ENCODE data around the gene CFDP1. TPM values are rescaled to one million over a fixed set of nuclear protein-coding genes. Genes with fewer than 3 reads are reported as not detected.
"Not testable (repeated sequence)": the region's sequence is repeated elsewhere in the genome, so short reads cannot be mapped to it uniquely, and the experiment has no call there.

CFDP1 gene
- total RNA-seq, 2 experiments from 2014 or later: 34.7 to 39.9 TPM

DNA sequence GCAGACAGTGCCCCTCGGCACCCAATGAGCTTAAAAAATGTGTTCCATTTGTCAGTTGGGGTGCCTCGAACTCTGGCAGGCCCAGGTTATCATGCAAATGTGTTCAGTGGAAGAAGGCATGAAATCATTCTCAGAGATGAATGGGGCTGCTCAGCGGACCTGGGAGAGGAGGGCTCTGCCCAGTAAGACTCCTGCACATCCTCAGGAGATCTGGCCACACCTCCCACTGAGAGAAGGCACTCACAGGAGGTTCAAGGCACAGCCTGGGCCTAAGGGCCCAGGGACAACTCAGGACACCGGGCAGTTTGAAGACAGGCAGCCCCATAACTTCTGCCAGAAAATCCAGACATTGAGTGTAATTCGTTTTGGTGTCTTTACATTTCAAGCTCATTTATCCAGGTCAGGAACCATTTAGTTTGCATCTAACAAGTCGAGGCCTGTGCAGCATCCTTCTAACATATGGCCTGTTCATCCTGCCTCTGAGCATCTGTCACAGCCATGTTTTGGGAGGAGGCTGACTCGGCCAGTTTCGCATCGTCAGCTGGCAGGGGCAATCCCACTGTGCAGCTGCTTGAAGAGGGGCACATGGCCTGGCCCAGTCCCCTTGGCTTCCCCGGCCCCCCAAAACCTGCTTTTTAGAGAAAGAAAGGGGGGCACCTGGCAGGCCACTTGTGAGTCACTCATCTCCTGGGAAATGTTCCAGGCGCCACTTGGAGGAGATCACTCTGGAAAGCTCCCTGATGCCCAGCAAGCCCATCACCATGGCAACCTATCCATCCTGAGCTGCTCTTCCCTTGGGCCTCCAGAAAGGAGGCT lies 150.6 kb downstream of the CFDP1 start:
- H3K36me3 Mint-ChIP-seq (ENCODE audit: low read depth): peaks cover 10% of the 10 kb centered on the region
- H3K27me3 Mint-ChIP-seq: peaks cover 27% of the 10 kb centered on the region
- POLR2A ChIA-PET: no interaction called here
- CTCF ChIA-PET: interaction anchor here (1.2 to 3.5 kb wide), 3 partner anchors 42 to 103 kb away, joined by 3 to 11 read pairs (median 5); no protein-coding TSS in a partner anchor
- H3K27ac Mint-ChIP-seq: no peak overlapping the region
- intact Hi-C loops (cut with micrococcal nuclease): no loop called here
- no peak for DNase-seq
- TF ChIP-seq, protein P1, sequence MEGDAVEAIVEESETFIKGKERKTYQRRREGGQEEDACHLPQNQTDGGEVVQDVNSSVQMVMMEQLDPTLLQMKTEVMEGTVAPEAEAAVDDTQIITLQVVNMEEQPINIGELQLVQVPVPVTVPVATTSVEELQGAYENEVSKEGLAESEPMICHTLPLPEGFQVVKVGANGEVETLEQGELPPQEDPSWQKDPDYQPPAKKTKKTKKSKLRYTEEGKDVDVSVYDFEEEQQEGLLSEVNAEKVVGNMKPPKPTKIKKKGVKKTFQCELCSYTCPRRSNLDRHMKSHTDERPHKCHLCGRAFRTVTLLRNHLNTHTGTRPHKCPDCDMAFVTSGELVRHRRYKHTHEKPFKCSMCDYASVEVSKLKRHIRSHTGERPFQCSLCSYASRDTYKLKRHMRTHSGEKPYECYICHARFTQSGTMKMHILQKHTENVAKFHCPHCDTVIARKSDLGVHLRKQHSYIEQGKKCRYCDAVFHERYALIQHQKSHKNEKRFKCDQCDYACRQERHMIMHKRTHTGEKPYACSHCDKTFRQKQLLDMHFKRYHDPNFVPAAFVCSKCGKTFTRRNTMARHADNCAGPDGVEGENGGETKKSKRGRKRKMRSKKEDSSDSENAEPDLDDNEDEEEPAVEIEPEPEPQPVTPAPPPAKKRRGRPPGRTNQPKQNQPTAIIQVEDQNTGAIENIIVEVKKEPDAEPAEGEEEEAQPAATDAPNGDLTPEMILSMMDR (IDR thresholded peaks at IDR 0.05): no peak
- no peak overlapping the region for H3K4me3 Mint-ChIP-seq
- H3K9me3 Mint-ChIP-seq: no peaks in the 10 kb centered on the region
- no peak for ATAC-seq
- no peaks in the 10 kb centered on the region for H3K4me1 Mint-ChIP-seq (ENCODE audit: low read depth)

DNA sequence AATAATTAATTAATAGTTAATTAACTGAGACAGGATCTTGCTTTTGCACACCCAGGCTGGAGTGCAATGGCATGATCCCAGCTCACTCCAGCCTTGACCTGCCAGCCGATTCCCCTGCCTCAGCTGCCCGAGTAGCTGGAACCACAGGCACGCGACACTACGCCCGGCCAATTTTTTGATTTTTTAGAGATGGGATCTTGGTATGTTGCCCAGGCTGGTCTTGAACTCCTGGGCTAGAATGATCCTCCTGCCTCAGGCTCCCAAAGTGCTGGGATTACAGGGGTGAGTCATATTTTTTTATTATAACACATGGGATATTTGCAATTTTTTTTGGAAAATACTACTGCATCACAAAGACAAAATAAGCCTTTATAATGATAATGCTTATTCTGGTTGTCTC lies 151.5 kb downstream of the CFDP1 start:
- Mint-ChIP-seq H3K4me3 (no peak overlapping the region), H3K36me3 (ENCODE audit: low read depth) (peaks cover 8% of the 10 kb centered on the region), H3K9me3 (no peaks in the 10 kb centered on the region), H3K4me1 (ENCODE audit: low read depth) (no peaks in the 10 kb centered on the region), H3K27me3 (peaks cover 26% of the 10 kb centered on the region), H3K27ac (no peak overlapping the region)
- ChIA-PET POLR2A (no interaction called here), CTCF (interaction anchor here (3.5 kb wide), 1 partner anchor 83 kb away, joined by 11 read pairs; no protein-coding TSS in a partner anchor)
- intact Hi-C loops (cut with micrococcal nuclease): no loop called here
- ATAC-seq (no peak), DNase-seq (no peak)
- TF ChIP-seq, protein P1 (IDR thresholded peaks at IDR 0.05): no peak

DNA sequence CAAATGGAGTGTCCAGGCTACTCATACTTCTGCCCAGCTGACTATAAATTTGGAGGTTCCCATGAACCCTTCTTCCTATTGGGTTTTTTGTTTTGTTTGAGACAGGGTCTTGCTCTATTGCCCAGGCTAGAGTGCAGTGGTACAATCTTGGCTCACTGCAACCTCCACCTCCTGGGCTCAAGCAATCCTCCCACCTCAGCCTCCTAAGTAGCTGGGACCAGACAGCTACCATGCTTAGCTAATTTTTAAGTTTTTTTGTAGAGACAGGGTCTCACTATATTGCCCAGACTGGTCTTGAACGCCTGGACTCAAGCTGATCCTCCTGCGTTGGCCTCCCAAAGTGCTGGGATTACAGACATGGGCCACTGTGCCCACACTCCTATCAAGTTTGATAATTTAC lies 152.3 kb downstream of the CFDP1 start:
- H3K36me3 Mint-ChIP-seq (ENCODE audit: low read depth); H3K4me3 Mint-ChIP-seq; H3K27ac Mint-ChIP-seq; H3K9me3 Mint-ChIP-seq; DNase-seq; ATAC-seq; H3K4me1 Mint-ChIP-seq (ENCODE audit: low read depth); intact Hi-C loops (cut with micrococcal nuclease): not testable (repeated sequence)
- peaks cover 21% of the 10 kb centered on the region for H3K27me3 Mint-ChIP-seq
- ChIA-PET CTCF (interaction anchor here (1.1 kb wide), 1 partner anchor 82 kb away, joined by 3 read pairs; no protein-coding TSS in a partner anchor), POLR2A (interaction anchor here (0.6 kb wide), 1 partner anchor 137 kb away, joined by 3 read pairs; no protein-coding TSS in a partner anchor)

DNA sequence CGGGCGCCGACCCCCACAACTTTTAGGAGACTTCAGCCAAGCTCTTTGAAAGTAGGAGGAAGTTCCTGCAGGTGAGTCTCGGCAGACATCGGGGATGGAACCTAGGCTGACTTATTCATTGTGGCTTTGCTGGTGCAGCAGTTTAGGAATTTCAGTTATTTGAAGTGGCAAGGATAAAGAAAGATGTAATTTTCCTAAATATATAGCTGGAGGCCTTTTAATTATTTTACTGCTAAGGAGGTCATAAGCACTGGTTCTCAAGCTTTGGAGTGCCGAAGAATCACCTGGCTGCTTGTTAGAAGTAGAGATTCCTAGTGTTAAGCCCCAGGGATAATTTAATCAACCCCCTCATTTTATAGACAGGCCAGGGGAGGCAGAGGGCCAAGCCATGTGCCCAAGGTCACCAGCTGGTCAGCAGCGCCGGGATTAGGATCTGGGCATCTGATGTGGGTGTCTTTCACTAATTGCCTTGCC lies 152.9 kb downstream of the CFDP1 start:
- peaks cover 18% of the 10 kb centered on the region for H3K27me3 Mint-ChIP-seq
- ChIA-PET CTCF (interaction anchor here (1.1 kb wide), 1 partner anchor 81 kb away, joined by 3 read pairs; no protein-coding TSS in a partner anchor), POLR2A (interaction anchor here (0.6 to 0.8 kb wide), 2 partner anchors 16 to 138 kb away, joined by 3 read pairs; no protein-coding TSS in a partner anchor)
- no peaks in the 10 kb centered on the region for H3K4me1 Mint-ChIP-seq (ENCODE audit: low read depth)
- TF ChIP-seq, protein P1 (IDR thresholded peaks at IDR 0.05): no peak
- peaks cover 4% of the 10 kb centered on the region for H3K36me3 Mint-ChIP-seq (ENCODE audit: low read depth)
- no peak for DNase-seq
- ATAC-seq: no peak
- H3K9me3 Mint-ChIP-seq: no peaks in the 10 kb centered on the region
- no peak overlapping the region for H3K4me3 Mint-ChIP-seq
- H3K27ac Mint-ChIP-seq: no peak overlapping the region
- intact Hi-C loops (cut with micrococcal nuclease): no loop called here

DNA sequence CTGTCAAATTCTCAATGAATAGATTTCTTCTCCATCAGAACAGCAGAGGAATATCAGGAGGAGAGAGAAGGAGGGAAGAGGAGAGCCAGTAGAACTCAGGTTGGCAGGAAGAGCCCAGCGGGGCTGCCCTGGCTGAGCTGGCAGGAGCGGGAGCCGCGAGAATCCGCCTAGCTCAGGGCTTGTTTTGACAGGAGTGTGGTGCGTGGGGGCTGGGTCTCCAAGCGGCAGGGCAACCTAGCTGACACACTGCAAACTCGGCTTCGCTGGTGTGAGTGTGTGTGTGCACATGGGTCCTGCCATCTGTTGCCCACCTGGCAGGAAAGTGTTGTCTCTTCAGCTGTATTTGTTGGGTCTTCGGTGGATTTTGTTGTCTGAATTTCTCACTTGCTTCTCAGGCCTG lies 154.0 kb downstream of the CFDP1 start:
- no peaks in the 10 kb centered on the region for H3K9me3 Mint-ChIP-seq
- CTCF ChIA-PET: no interaction called here
- POLR2A ChIA-PET: interaction anchor here (0.6 to 1.0 kb wide), 3 partner anchors 10 to 34 kb away, joined by 3 to 4 read pairs (median 3); no protein-coding TSS in a partner anchor

More for the DNA sequence above, 154.0 kb downstream of the CFDP1 start:
- Mint-ChIP-seq H3K36me3 (ENCODE audit: low read depth) (no peaks in the 10 kb centered on the region), H3K4me1 (ENCODE audit: low read depth) (peaks cover 3% of the 10 kb centered on the region), H3K27me3 (peaks cover 20% of the 10 kb centered on the region), H3K27ac (no peak overlapping the region), H3K4me3 (no peak overlapping the region)
- no peak for DNase-seq
- intact Hi-C loops (cut with micrococcal nuclease): no loop called here
- TF ChIP-seq, protein P1 (IDR thresholded peaks at IDR 0.05): no peak
- no peak for ATAC-seq

All from activated CD8-positive, alpha-beta T cell treated with anti-CD3 and anti-CD28 coated beads for 36 hours (primary cell).